ENCODE data around the gene STXBP6.

Gene STXBP6

GRCh38 chr14:24887623-24888304 lies 162.2 kb downstream of the STXBP6 start:
- no peak for DNase-seq (ENCODE audit: low read depth)

DNA sequence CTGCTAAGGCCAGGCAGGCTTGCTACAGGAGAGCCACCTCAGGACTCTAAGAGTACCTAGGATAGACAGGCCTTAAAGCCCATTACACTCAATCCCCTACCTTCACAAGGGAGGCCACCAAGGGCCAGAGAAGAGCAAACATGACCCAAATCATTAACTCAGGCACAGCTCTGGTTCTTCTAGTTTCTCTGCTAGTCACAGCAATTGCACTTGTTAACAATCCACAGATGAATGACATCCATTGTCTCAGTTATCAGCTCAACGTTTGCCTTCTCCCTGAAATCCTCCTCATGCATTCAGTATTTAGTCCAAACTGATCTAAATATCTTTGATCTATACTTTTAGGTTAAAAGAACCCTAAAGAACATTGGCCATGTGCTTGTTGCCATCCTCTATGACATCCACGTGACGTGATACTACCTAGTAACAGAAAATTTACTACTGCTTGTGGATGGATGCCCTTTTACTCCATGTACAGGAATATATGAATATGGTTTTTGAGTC lies 164.5 kb downstream of the STXBP6 start:
- DNase-seq (ENCODE audit: low read depth): no peak

- DNase-seq (ENCODE audit: low read depth): no peak
Observed at GRCh38 chr14:24883576-24883975, 166.4 kb downstream of the STXBP6 start.

DNA sequence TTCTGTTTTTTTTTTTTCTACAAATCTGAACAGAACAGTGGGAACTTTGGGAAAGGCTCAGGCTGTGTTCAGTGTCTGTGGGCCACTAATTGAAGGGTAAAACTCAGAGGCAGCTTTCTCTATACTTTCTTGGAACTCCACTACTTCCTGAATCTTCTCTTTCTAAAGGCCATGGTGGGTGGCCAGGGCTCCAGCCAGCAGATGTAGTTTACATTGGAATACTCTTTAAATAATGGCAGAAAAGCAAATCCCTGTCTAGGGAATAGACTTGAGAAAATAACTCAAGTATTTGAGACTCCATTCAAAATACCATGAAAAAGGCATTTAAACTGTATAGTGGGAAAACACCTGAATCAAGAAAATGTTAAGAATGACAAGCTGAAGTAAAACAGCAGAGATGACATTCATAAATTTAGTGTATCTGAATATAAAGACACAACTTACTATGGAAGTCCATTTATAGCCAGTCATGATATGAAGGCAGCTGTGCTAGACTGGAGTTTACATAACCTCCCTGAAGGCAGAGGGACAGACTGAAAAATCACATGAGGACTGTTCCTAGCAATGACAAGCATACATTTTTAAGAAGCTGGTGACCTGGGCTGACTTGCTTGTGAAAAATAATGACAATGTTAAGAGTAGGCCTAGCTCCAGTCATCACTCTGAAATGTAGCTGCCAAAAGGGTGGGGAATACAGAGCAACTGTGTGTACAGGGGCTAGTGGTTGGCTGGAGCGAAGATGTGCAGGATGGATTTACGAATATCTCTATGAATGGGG lies 168.6 kb downstream of the STXBP6 start:
- DNase-seq (ENCODE audit: low read depth): no peak

GRCh38 chr14:24880689-24881088 lies 169.3 kb downstream of the STXBP6 start:
- no peak for DNase-seq (ENCODE audit: low read depth)

GRCh38 chr14:24879661-24880386 lies 170.1 kb downstream of the STXBP6 start:
- DNase-seq (ENCODE audit: low read depth): no peak

DNA sequence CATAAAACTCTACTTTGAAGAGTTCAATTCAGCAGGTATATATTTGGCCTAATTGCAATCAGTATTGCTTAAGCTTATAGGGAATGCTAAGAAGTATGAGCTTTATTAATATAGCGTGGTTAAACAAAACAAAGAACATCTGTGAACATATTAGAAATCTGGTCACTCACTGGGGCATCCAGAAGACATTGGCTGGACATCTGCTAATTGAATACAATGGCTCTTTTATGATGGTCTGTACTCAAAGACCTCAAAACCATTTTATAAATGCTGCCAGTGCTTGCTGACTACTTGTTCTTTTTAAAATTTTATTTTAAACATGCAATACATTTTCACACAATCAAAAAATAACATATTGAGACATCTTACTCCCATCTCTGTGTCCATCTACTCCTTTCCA lies 173.0 kb downstream of the STXBP6 start:
- no peak for DNase-seq (ENCODE audit: low read depth)

DNA sequence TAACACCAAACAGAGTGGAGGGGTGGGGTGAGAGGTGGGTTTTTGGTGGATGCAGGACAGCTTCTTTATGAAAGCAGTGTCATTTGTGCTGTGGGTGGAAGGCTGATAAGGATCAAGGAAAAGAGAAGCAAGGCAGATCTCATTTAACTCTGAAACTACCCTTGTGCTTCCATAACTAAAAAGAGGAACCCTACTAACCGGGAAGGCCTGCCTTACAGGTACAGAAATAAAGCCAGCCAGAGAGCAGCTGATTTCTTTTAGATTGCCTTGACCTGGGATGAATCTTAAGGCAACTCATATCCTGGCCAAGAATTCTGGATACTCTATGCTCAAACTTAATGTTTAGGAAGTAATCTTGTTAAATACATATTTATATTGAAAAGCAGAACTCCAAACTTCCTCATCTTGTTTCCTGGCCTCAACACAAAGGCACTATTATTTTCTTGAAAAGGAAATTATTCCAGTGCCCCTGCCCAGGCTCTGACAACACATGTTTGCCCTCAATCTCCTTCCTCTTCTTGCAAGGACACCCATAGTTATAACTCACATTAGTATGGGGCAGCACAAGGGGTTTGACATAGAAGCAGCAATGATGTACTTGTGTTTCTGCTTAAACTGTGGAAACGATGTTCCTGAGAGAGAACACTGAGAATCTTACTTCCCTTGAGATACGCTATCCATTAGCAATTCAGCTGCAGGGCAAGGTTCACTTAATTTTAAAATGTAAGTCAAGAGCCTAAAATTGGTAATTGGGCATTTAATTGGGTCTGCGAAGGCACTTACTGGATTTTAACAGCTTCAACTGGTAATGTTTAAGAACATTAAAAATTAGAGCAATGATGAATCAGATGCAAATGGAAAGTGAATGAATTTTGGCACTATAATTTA lies 173.7 kb downstream of the STXBP6 start:
- DNase-seq (ENCODE audit: low read depth): no peak

DNA sequence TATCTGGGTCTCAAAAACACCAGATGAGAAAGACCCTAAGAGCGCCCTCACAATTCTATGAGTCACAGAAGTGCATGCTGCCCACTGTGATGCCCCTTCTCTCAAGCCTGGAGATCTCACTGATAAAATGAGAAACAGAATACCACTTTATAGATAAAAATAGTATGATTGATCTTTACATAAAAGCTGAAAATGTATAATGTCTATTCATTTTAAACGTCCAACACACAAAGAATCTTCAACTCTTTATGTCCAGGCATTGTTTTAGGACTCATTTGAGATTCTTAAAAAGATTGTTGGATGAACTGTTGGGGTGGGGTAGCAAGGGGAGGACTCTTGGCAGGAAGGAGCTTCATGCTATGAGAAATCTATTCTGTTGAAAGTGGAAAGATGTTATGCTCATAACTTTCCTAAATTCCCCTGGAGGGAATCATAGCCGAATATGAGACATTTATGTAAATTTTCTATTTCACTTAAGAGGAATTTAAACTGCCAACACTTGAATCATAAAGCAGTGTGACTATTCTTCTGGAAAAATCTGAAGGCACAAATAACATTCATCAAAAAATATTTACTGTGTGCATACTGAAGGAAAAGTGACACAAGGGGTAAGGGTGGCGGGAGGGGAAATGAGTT lies 174.6 kb downstream of the STXBP6 start:
- DNase-seq (ENCODE audit: low read depth): no peak

GRCh38 chr14:24874514-24875202 lies 175.3 kb downstream of the STXBP6 start:
- DNase-seq (ENCODE audit: low read depth): no peak

DNA sequence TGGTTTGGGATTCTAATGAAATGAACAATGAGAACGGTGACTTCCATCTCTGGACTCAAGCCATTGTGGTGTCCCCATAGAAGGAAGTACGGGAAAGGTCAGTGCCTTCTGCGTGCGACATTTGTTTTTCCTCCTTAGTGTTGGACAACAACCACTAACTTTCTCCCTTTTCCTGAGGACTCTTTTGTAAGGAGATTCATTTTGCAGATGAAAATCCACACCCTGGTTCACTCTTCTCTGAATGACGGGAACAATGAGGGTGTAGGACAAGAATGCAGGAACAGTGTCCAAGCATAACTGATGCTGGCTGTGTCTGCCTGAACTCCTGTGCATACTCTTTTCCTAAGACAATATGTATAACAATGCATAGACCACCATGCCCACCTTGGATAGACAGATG lies 176.4 kb downstream of the STXBP6 start:
- DNase-seq (ENCODE audit: low read depth): no peak

GRCh38 chr14:24870949-24871701 lies 178.8 kb downstream of the STXBP6 start:
- no peak for DNase-seq (ENCODE audit: low read depth)

GRCh38 chr14:24868389-24868788 lies 181.6 kb downstream of the STXBP6 start:
- no peak for DNase-seq (ENCODE audit: low read depth)

- no peak for DNase-seq (ENCODE audit: low read depth)
Observed at GRCh38 chr14:24866067-24866639, 183.8 kb downstream of the STXBP6 start.

GRCh38 chr14:24863968-24864684 lies 185.8 kb downstream of the STXBP6 start:
- DNase-seq (ENCODE audit: low read depth): no peak

DNA sequence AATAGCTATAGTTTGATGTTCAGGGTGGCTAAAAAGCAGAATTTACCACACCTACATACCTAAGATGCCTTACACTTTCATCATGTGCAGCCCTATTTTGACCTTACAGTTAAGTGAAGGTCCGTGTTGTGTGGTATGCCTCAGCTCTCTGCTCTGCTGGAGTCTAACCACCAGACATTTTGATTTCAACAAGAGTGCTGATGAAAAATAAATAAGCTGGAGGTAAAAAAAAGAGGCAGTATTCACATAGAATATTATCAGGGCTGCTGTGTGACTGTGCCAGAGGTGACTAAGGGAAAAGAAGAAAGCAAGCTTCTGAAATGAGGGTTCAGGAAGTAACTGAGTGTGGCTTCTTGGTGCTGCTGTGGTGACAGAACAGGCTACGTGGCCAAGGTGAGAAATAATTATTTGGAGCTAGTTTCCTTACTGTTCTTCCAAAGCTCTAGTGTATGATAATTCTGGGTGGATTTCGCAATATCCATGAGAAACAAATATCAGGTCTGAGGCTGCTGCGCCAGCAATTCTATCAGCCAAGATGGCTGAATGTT lies 188.8 kb downstream of the STXBP6 start:
- DNase-seq (ENCODE audit: low read depth): no peak

DNA sequence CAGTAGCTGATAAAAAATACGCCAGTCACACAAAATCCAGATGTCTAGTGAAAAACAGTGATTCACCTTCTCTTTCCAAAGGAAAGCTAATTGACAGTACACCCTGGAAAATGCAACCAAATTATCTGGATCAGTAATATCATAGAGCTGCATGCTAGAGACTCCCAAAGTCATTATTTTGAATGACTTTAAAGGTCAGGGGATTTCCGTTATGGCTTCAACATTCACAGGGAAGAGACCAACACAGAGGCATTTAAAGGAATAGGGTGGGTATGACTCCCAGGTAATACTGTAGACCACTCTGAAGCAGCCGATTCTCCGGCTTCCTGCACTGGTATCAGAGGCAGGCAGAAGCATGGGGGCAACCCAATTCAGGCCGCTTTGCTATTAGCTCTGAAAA lies 190.4 kb downstream of the STXBP6 start:
- DNase-seq (ENCODE audit: low read depth): no peak

GRCh38 chr14:24858684-24859083 lies 191.3 kb downstream of the STXBP6 start:
- no peak for DNase-seq (ENCODE audit: low read depth)

DNA sequence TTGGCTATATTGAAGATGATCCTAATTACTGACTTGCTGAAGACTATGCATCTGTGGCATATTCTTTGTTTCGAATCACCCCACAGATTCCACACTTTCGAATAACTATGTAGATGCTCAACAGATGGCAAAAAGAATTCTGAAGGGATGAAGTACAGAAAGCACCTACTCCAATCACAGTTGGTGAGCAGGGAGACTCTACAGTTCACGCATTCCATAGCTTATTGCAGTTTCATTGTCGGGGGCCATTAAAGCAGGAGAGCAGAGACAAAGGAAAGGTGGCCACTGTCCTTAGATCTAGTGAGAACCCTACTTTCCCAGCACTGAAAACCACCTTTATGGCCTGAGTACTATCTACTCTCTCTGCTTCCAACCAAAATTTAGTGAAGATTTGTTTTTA lies 191.9 kb downstream of the STXBP6 start:
- no peak for DNase-seq (ENCODE audit: low read depth)
